Activated effector memory CD4-positive, alpha-beta T cell treated with Interleukin-2 at 50 U/mL for 16 hours (primary cell): Measurements from ENCODE around the gene SERF1A.
"Not testable (repeated sequence)": the region's sequence is repeated elsewhere in the genome, so short reads cannot be mapped to it uniquely, and the experiment has no call there.

Experiments
- DNase-seq: peaks from one replicate; pipeline ENCODE4 v3.0.0-alpha.2; 2020

Gene SERF1A

GRCh38 chr5:70900533-70901271 lies at the start of gene SERF1A:
SERF1A (plus strand) TSS chr5:70900669; CDS start chr5:70900870, 201 bp downstream.
- DNase-seq = not testable (repeated sequence)

DNA sequence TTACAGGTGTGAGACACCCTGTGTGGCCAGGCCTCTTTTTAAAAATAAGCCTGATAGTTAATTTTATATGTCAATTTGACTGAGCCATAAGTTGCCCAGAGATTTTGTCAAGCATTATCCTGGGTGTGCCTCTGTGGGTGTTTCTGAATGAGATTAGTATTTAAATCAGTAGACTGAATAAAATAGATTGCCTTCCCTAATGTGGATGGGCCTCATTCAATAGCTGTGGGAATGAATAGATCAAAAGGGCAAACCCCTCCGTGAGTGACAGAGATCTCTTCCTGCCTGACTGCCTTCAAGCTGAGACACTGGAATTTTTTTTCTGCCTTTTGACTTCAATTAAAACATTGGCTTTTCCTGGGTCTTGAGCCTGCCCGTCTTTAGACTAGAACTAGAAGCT lies 33.7 kb upstream of the SERF1A start:
- DNase-seq = not testable (repeated sequence)

GRCh38 chr5:70870626-70871025 lies 29.8 kb upstream of the SERF1A start:
- not testable (repeated sequence) for DNase-seq

- DNase-seq = not testable (repeated sequence)
Observed at GRCh38 chr5:70896076-70896475, 4.4 kb upstream of the SERF1A start.

- DNase-seq = not testable (repeated sequence)
Observed at GRCh38 chr5:70901272-70901571, 753 bp downstream of the SERF1A start.

GRCh38 chr5:70906624-70907023 lies 6.2 kb downstream of the SERF1A start:
- DNase-seq = not testable (repeated sequence)

DNA sequence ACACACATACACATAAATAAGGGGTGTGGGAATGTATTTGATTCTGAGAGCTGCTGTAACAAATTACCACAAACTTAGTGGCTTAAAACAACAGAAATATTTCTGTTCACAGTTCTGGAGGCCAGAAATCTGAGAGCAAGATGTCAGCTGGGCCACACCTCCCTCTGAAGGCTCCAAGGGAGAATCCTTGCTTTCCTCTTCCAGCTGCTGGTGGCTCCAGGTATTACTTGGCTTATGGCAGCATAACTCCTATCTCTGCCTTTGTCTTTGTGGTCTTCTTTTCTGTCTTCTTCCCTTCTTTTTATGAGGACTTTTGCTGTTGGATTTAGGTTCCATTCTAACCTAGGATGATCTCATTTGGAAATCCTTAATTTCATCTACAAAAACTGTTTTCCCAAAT lies 16.4 kb downstream of the SERF1A start:
- DNase-seq = not testable (repeated sequence)

- not testable (repeated sequence) for DNase-seq
Observed at GRCh38 chr5:70925211-70925562, 24.7 kb downstream of the SERF1A start.

DNA sequence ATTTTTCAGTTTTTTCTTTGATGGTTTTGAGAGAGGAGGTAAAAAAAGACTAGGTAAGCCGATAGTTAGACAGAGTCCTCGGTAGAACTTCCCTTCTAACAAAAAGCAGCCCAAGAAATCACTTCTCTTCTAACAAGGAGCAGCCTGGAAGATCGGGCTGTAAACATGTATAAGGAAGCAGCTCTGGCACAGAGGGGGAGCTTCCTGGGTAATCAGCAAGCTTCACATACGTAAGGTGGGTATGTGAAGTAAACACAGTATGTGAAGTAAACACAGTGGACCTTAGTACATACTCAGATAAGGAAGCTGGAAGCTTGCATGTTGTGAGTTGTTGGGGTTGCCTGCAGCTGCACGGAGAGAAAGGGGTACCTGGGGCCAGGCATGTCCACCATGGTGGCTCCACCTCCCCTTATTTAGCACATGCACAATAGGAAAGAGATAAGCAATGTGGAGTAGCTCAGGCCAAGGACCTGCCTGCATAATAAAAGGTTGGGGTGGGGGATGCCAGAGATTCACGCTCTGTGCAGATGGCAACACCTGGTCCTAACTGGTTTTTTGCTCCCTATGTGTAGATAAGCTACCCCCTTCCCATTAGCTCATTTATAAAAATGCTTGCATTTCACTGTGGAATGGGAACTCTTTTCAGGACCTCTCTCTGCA lies 31.4 kb downstream of the SERF1A start:
- not testable (repeated sequence) for DNase-seq

- DNase-seq = not testable (repeated sequence)
Observed at GRCh38 chr5:70932560-70932959, 32.1 kb downstream of the SERF1A start.

DNA sequence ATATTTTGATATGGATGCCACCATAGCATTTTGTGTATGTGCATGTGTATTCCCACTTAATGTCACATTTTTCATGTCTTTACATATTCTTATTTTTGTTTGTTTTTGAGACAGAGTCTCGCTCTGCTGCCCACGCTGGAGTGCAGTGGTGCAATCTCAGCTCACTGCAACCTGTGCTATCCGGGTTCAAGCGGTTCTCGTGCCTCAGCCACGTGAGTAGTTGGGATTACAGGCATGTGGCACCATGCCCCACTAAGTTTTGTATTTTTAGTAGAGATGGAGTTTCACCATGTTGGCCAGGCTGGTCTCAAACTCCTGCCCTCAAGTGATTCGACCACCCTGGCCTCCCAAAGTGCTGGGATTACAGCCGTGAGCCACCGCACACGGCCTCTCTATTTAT lies 52.6 kb downstream of the SERF1A start:
- DNase-seq = not testable (repeated sequence)
